Stimulated activated naive CD8-positive, alpha-beta T cell treated with anti-CD3 and anti-CD28 coated beads, Interleukin-15, Interleukin-2, amounts not matched to agents 100 U/mL and 50 U/mL, for 24 hours (primary cell): ENCODE data around the gene CNKSR3.

Experiments
- ATAC-seq: fragments of 150-1000 bp; cut with Tn5 transposase; one replicate; pipeline ENCODE4 v1.10.0; 2021
- DNase-seq: peaks from one replicate; pipeline ENCODE4 v3.0.0; 2021

Gene CNKSR3

GRCh38 chr6:154453329-154453728 lies 57.2 kb downstream of the CNKSR3 start:
- DNase-seq, result no peak
- no peak for ATAC-seq

- DNase-seq, result no peak
- no peak for ATAC-seq
Measured at GRCh38 chr6:154450498-154450897, 60.0 kb downstream of the CNKSR3 start.

GRCh38 chr6:154448448-154449096 lies 61.9 kb downstream of the CNKSR3 start:
- DNase-seq, result no peak
- no peak for ATAC-seq

GRCh38 chr6:154447954-154448353 lies 62.5 kb downstream of the CNKSR3 start:
- no peak for DNase-seq
- ATAC-seq, result no peak

GRCh38 chr6:154446984-154447383 lies 63.5 kb downstream of the CNKSR3 start:
- DNase-seq, result no peak
- ATAC-seq, result no peak

- no peak for ATAC-seq
- no peak for DNase-seq
Measured at GRCh38 chr6:154445417-154445816, 65.1 kb downstream of the CNKSR3 start.

GRCh38 chr6:154441995-154442310 lies 68.5 kb downstream of the CNKSR3 start:
- DNase-seq (no peak), ATAC-seq (no peak)

GRCh38 chr6:154440422-154441043 lies 70.0 kb downstream of the CNKSR3 start:
- no peak for DNase-seq
- ATAC-seq, result no peak

GRCh38 chr6:154440022-154440421 lies 70.5 kb downstream of the CNKSR3 start:
- no peak for DNase-seq
- no peak for ATAC-seq

GRCh38 chr6:154438882-154439415 lies 71.5 kb downstream of the CNKSR3 start:
- DNase-seq (no peak), ATAC-seq (no peak)

- no peak for ATAC-seq
Measured at GRCh38 chr6:154435400-154435945, 75.0 kb downstream of the CNKSR3 start.

GRCh38 chr6:154434662-154435061 lies 75.8 kb downstream of the CNKSR3 start:
- ATAC-seq, result no peak
- DNase-seq, result no peak

More at GRCh38 chr6:154435400-154435945, 75.0 kb downstream of the CNKSR3 start:
- no peak for DNase-seq

- ATAC-seq (no peak), DNase-seq (no peak)
Measured at GRCh38 chr6:154433477-154434241, 76.8 kb downstream of the CNKSR3 start.

- ATAC-seq, result no peak
Measured at GRCh38 chr6:154432533-154433476, 77.7 kb downstream of the CNKSR3 start.

GRCh38 chr6:154430481-154430919 lies 80.0 kb downstream of the CNKSR3 start:
- no peak for ATAC-seq

More at GRCh38 chr6:154432533-154433476, 77.7 kb downstream of the CNKSR3 start:
- DNase-seq, result no peak

GRCh38 chr6:154429711-154430110 lies 80.8 kb downstream of the CNKSR3 start:
- ATAC-seq, result no peak
- DNase-seq, result no peak

More at GRCh38 chr6:154430481-154430919, 80.0 kb downstream of the CNKSR3 start:
- DNase-seq, result no peak

- ATAC-seq (no peak), DNase-seq (no peak)
Measured at GRCh38 chr6:154428897-154429296, 81.6 kb downstream of the CNKSR3 start.

- no peak for DNase-seq
- no peak for ATAC-seq
Measured at GRCh38 chr6:154427446-154427845, 83.0 kb downstream of the CNKSR3 start.

- no peak for DNase-seq
- no peak for ATAC-seq
Measured at GRCh38 chr6:154426997-154427396, 83.5 kb downstream of the CNKSR3 start.

- ATAC-seq (no peak), DNase-seq (no peak)
Measured at GRCh38 chr6:154425034-154425433, 85.5 kb downstream of the CNKSR3 start.

- DNase-seq, result no peak
- no peak for ATAC-seq
Measured at GRCh38 chr6:154414021-154414813, 96.3 kb downstream of the CNKSR3 start.
